ENCODE measurements around the gene DRAXIN.

Gene DRAXIN

DNA sequence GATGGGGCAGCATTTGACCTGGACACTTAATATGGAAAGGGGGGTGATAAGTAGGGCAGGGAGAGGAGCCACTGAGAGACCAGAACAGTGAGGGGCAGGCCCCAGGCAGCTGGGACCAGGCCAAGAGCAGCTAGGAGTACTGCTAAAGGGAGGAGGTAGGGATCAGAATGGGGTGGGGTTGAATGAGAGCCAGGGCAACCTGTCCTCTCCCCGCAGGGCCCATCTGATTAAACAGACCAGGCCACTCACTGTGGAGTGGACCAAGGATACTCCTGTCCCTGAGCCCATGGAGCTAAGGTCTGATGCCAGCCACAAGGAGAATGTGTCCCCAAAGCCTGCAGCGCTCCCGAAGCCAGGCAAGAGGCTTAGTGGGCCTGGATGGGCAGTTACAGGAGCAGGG, 72.6 kb downstream of the DRAXIN start:
- no peak for DNase-seq (ENCODE audit: low read depth)

DNA sequence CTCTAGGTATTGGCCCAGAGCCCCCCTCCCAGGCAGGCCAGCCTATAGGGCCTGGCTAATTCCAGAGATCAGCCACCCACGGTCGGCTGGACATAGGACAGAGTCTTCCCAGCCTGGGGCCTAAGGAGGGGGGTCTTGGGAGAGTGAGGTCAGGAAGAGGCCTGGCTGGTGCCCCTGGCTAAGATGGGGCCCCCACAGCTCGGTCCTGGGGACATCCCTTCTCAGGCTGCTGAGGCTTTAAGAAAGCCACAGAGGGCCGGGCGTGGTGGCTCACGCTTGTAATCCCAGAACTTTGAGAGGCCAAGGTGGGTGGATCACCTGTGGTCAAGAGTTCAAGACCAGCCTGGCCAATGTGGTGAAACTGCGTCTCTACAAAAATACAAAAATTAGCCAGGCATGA, 73.0 kb downstream of the DRAXIN start:
- no peak for DNase-seq (ENCODE audit: low read depth)

DNA sequence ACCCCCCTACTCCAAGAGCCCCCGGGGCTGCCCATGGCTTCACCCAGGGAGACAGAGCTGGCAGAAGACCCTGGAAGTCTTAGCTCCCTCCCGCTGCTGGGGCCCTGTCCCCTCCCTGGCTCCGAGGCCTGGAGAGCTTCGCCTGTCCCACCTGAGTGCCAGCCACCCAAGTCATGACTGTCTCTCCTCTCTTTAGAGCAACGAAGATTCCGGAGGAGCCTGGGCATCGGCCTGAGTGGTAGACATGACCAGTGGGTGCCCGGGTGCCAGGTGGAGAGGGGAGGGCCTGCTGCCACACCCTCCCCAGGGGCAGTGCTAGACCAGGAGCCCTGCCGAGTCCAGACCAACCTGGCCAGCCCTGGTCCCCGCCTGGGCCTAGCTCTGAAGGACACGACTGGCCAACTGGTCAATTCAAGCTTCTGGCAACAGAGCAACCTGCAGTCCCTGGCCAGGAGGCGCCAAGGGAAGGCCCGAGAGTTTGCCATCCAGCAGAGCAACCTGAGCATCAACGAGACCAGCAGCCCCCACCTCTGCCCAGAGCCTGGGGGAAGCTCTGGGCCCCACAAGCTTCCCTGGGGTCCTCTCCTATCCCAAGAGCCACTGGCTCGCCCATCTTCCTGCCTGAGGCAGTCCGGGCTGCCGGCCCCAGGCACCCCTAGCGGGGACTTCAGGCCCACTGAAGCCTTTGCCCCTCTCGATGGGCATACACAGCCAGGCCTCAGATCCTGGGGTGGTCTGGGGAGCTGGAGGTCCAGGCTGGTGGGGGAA, 74.3 kb downstream of the DRAXIN start:
- DNase-seq (ENCODE audit: low read depth), result no peak

DNA sequence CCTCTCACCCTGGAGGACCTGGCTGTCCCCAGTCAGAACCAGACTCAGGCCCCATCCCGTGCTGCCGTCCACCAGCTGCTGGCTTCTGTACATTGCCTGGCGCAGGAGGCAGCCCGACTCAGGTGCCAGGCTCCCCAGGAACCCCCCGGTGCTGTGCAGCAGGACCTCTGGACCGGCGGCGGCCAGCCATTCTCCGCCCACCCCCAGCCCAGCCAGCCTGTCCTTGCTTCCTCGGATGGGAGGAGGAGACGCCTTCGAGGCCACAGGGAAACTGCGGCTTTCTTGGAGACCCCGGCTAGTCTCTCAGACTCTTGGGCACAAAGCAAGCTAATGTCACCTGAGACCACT, 74.9 kb downstream of the DRAXIN start:
- no peak for DNase-seq (ENCODE audit: low read depth)

DNA sequence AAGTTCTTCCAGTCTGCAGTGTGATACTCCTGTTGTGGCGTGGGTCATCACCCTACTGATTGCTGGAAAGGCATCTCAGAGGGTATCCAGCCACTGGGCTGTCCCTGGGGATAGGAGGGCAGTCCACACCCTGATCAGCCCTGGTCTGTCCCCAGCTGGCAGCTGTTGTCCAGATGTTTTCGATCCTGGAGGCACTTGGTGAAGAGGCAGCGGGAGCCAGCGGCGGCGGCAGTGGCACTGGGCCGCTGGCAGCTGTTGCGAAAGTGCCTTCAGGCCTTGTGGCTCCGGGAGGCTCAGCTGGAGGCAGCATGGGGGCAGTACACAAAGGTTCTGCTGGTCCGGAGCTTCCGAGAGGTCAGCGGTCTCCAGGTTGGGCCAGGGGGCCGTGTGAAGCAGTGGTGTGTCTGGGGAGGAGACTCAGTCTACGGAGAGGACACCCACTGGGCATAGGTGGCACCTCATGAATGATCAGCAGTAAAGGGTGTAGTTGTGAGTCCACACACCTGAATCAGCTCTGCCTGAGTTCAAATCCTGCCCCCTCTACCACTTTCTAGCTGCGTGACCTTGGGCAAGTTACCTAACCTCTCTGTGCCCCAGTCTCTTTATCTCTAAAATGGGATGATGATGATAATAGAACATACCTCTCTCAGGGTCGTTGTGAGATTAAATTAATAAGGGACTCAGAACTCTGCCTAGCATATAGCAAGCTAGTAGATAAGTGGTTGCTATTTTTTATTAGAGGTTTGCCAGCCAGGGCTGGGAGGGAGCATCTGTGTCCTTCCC, 76.6 kb downstream of the DRAXIN start:
- no peak for DNase-seq (ENCODE audit: low read depth)

DNA sequence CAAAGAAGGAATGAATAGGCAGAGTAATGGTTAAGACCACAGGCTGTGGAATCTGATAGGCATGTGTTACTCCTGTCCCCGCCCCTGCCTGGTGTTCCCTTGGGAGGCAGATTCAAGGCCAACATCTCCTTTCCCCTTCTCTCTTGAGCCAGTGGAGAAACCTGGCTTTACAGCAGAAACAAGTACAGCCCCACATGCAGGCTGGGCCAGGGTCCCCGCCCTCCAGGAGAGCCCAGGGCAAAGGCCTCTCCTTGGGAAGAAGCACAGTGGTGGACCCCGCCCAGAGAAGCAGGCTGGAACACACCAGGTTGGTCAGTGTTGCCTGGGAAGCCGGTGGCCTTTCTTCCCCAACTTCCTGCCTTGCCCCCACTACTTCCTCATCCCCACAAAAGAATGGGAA, 77.3 kb downstream of the DRAXIN start:
- DNase-seq (ENCODE audit: low read depth), result no peak

DNA sequence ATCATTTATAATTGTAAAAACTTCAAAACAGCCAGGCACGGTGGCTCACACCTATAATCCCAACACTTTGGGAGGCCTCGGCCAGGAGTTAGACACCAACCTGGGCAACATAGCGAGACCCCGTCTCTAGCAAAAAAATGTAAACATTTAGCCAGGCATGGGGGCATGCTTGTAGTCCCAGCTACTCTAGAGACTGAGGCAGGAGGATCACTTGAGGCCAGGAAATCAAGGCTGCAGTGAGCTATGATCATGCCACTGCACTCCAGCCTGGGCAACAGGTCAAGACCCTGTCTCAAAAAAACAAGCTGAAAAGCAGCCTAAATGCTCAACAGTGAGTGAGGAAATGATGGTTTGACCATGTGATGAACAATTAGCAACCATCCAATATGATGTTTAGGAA, 77.8 kb downstream of the DRAXIN start:
- no peak for DNase-seq (ENCODE audit: low read depth)

DNA sequence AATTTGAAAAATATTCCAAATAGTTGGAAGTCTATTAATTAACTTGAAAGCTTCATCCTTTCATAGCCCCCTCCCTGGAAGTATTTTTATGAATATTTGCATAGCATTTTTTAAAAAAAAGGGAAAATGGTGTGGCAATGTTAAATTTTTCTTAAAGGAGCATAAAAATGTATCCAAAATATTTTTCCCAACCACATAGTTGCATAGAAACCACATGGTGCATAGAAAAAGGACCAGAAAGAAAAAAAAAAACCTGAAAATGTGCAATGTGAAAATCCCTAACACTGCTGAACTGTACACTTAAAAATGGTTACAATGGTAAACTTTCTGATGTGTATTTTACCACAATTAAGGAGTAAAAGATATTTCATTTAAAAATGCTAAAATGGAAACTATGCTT, 78.5 kb downstream of the DRAXIN start:
- DNase-seq (ENCODE audit: low read depth), result no peak

DNA sequence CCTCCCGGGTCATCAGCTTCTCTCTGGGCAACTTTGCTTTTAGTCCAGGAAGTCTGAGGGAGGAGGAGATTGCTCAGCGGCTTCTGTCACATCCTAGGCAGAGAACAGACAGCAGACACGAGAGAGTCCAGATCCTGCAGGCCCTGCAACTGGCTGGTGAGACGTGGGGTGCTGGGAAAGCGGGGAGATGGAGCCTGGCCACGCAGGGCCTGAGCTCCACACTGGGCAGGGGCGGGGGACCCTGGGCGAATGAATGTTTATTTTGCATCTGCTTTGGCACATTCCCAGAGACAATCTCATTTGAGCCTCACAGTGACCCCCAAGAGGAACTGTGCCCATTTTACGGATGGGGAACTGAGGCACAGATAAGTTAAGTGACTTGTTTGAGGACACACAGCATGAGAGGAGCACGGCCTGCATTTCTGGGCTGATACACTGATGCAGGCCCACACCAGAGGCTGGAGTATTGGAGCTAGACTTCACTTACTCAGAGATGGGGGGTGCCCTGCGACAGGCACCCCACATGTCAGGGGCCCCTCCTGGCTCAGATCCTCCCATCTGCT, 80.1 kb downstream of the DRAXIN start:
- DNase-seq (ENCODE audit: low read depth), result no peak

DNA sequence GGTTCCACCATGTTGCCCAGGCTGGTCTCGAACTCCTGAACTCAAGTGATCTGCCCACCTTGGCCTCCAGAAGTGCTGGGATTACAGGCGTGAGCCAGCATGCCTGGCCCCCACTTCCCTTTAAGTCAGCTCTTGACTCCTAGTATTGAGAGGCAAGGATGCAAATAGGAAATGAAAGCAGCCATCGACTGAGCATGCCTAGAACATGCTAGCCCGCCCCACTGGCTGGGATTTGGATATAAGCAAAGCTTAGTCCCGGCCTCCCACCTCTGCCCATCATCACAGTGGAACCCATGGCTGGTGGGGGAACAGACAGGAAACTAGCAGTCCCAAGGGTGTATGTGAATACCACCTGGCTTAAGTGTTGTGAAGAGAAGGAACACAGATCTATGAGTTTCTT, 80.9 kb downstream of the DRAXIN start:
- DNase-seq (ENCODE audit: low read depth), result no peak

DNA sequence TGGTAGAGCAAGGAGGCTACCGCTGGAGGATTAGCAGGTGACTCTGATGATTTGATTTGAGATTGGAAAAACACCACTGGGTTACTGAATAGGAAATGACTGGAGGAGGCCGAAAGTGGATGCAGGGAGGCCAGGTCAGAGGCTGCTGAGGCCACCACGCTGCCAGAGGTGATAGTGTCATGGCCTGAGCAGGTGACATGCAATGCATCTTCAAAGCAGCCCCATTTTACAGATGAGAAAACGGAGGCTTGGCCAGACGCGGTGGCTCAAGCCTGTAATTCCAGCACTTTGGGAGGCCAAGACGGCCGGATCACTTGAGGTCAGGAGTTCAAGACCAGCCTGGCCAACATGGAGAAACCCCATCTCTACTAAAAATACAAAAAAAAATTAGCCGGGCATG, 83.2 kb downstream of the DRAXIN start:
- no peak for DNase-seq (ENCODE audit: low read depth)
